Measurements from ENCODE around the gene ILF2. TPM values are rescaled to one million over a fixed set of nuclear protein-coding genes. Genes with fewer than 3 reads are reported as not detected.

Gene ILF2
- total and polyA plus RNA-seq, 2 of the 13 experiments (the other 11 are each of a cell fraction or from before 2014, with no cell fraction given): 292 to 366 TPM

- no peak for TF ChIP-seq ZNF329 (CRISPR knock-in tag; IDR thresholded peaks at IDR 0.05; ENCODE audit: low read depth)
- TF ChIP-seq ZC3H4 (CRISPR knock-in tag; IDR thresholded peaks at IDR 0.05; ENCODE audit: borderline replicate concordance): no peak
- no peak for TF ChIP-seq CCAR2 (optimal IDR thresholded peaks at IDR 0.05; ENCODE audit: low read depth, low read length)
- peak; percentile 56 for TF ChIP-seq ZNF264 (CRISPR knock-in tag; IDR thresholded peaks at IDR 0.05)
- TF ChIP-seq, protein P1, sequence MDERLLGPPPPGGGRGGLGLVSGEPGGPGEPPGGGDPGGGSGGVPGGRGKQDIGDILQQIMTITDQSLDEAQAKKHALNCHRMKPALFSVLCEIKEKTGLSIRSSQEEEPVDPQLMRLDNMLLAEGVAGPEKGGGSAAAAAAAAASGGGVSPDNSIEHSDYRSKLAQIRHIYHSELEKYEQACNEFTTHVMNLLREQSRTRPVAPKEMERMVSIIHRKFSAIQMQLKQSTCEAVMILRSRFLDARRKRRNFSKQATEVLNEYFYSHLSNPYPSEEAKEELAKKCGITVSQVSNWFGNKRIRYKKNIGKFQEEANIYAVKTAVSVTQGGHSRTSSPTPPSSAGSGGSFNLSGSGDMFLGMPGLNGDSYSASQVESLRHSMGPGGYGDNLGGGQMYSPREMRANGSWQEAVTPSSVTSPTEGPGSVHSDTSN (CRISPR knock-in tag; IDR thresholded peaks at IDR 0.05): no peak
- TF ChIP-seq MTA3 (CRISPR knock-in tag; IDR thresholded peaks at IDR 0.05): no peak
- no peak for TF ChIP-seq TBL1XR1 (IDR thresholded peaks at IDR 0.05; ENCODE audit: borderline replicate concordance, low read length, partially characterized antibody)
- TF ChIP-seq FOXM1 (CRISPR knock-in tag; IDR thresholded peaks at IDR 0.05): no peak; the same call in 1 of the 2 replicates
- no peak for TF ChIP-seq ZNF367 (CRISPR knock-in tag; IDR thresholded peaks at IDR 0.05; ENCODE audit: borderline replicate concordance)
- peak; percentile 95 for TF ChIP-seq RBM22 (optimal IDR thresholded peaks at IDR 0.05; ENCODE audit: low read length)
- no peak for TF ChIP-seq ZBTB8A (CRISPR knock-in tag; IDR thresholded peaks at IDR 0.05; ENCODE audit: borderline replicate concordance, low read depth)
- no peak; the same call in 1 of the 2 replicates for TF ChIP-seq SOX5 (CRISPR knock-in tag; IDR thresholded peaks at IDR 0.05; ENCODE audit: borderline replicate concordance)
- TF ChIP-seq MAFK (conservative IDR thresholded peaks at IDR 0.05 in 1 of 2, IDR thresholded peaks at IDR 0.05 in 1 of 2; ENCODE audit: low read length in 2 of 2): no peak
- no peak for TF ChIP-seq NFIB (CRISPR knock-in tag; IDR thresholded peaks at IDR 0.05; ENCODE audit: borderline replicate concordance)
- no peak for TF ChIP-seq ZNF296 (CRISPR knock-in tag; conservative IDR thresholded peaks at IDR 0.05)
- TF ChIP-seq ZNF501 (CRISPR knock-in tag; IDR thresholded peaks at IDR 0.05): peak; percentile 71; the same call in 1 of the 2 replicates
- TF ChIP-seq ZFX (CRISPR knock-in tag; IDR thresholded peaks at IDR 0.05; ENCODE audit: low read depth): peak; percentile 86
- TF ChIP-seq ATM (IDR thresholded peaks at IDR 0.05; ENCODE audit: borderline replicate concordance): no peak
- peak in 1 of 2 experiments; percentile 36; a peak in 1 of 4 replicates for TF ChIP-seq EP300 (IDR thresholded peaks at IDR 0.05; ENCODE audit: low read depth in 2 of 2, low read length in 2 of 2)
- no peak for TF ChIP-seq EP300 (CRISPR knock-in tag; IDR thresholded peaks at IDR 0.05; ENCODE audit: borderline replicate concordance)
- TF ChIP-seq, protein P2, sequence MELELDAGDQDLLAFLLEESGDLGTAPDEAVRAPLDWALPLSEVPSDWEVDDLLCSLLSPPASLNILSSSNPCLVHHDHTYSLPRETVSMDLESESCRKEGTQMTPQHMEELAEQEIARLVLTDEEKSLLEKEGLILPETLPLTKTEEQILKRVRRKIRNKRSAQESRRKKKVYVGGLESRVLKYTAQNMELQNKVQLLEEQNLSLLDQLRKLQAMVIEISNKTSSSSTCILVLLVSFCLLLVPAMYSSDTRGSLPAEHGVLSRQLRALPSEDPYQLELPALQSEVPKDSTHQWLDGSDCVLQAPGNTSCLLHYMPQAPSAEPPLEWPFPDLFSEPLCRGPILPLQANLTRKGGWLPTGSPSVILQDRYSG (CRISPR knock-in tag; IDR thresholded peaks at IDR 0.05): no peak
- TF ChIP-seq, protein P3, sequence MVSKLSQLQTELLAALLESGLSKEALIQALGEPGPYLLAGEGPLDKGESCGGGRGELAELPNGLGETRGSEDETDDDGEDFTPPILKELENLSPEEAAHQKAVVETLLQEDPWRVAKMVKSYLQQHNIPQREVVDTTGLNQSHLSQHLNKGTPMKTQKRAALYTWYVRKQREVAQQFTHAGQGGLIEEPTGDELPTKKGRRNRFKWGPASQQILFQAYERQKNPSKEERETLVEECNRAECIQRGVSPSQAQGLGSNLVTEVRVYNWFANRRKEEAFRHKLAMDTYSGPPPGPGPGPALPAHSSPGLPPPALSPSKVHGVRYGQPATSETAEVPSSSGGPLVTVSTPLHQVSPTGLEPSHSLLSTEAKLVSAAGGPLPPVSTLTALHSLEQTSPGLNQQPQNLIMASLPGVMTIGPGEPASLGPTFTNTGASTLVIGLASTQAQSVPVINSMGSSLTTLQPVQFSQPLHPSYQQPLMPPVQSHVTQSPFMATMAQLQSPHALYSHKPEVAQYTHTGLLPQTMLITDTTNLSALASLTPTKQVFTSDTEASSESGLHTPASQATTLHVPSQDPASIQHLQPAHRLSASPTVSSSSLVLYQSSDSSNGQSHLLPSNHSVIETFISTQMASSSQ (IDR thresholded peaks at IDR 0.05; ENCODE audit: low read depth): 0 out of 2 replicates have a peak, but pooled peaks have one; percentile 18
- TF ChIP-seq, protein P3 (CRISPR knock-in tag; IDR thresholded peaks at IDR 0.05; ENCODE audit: borderline replicate concordance): peak; percentile 23; the same call in 1 of the 2 replicates
These were observed at the start of gene ILF2 (continued) for GRCh38 chr1:153670859-153671627.
